Adrenal gland (tissue), 12 donors: ENCODE results near the gene MGMT. TPM values are rescaled to one million over a fixed set of nuclear protein-coding genes. Genes with fewer than 3 reads are reported as not detected.

Experiments used
- DNase-seq, 7 donors: peaks; one replicate each; pipeline ENCODE4 v3.0.0-alpha.2; 2019 to 2020
- H3K27ac ChIP-seq, 5 donors: fragments of 200-600 bp; sonication (generic) in 4 of 5; 1 replicate in 3 of 5; 2 replicates in 2 of 5; pipeline versions ENCODE4 v1.5.1 to v1.8.0; 2016 to 2020; ENCODE audit warnings: mild to moderate bottlenecking in 1 of 5
- H3K27me3 ChIP-seq: fragments of 200-600 bp; 2 replicates; pipeline ENCODE4 v1.8.0; 2021
- H3K36me3 ChIP-seq, 2 donors: fragments of 200-600 bp; replicated peaks in 1 of 2; 1 replicate in 1 of 2; 2 replicates in 1 of 2; pipeline versions ENCODE4 v1.5.1 to v1.8.0; 2018 to 2022
- H3K4me1 ChIP-seq, 2 donors: fragments of 200-600 bp; replicated peaks in 1 of 2; 1 replicate in 1 of 2; 2 replicates in 1 of 2; pipeline versions ENCODE4 v1.5.1 to v1.8.0; 2018 to 2021
- H3K4me3 ChIP-seq, 4 donors: fragments of 200-600 bp; sonication (generic) in 3 of 4; one replicate each; pipeline ENCODE4 v1.5.1; 2016 to 2018
- H3K9me3 ChIP-seq, 3 donors: fragments of 200-600 bp; sonication (generic) in 1 of 3; replicated peaks in 1 of 3; 1 replicate in 2 of 3; 2 replicates in 1 of 3; pipeline versions ENCODE4 v1.5.1 to v1.8.0; 2016 to 2021
- CTCF ChIP-seq, 6 experiments: fragments of 450-650 bp in 4 of 6; fragments of 200-600 bp in 2 of 6; sonication (generic) in 1 of 6; IDR thresholded peaks; 1 replicate in 5 of 6; 2 replicates in 1 of 6; pipeline versions ENCODE4 v1.5.1 to v1.8.0; 2016 to 2021; ENCODE audit warnings: antibody characterized with exemption in 6 of 6, mild to moderate bottlenecking in 2 of 6, moderate library complexity in 1 of 6
- POLR2A ChIP-seq, 2 donors: fragments of 450-650 bp; IDR thresholded peaks; one replicate each; pipeline ENCODE4 v1.6.1; 2017; ENCODE audit warnings: antibody characterized with exemption in 2 of 2, mild to moderate bottlenecking in 2 of 2, moderate library complexity in 1 of 2
- WGBS, 4 donors: extraction: QIAGEN DNeasy Blood & Tissue Kit in 2 of 4; methylation state at CpG; one replicate each; pipeline versions ENCODE4 v1.1.5 to v1.1.7; 2013 to 2017; 5-methylcytosine and 5-hydroxymethylcytosine counted together
- intact Hi-C, 2 donors: fragments of 100-400 bp; cut with DNase I; formaldehyde crosslinking; loops; one replicate each; pipeline versions ENCODE4 v1.14.1 to v1.15.0; 2022 to 2023
- polyA plus RNA-seq, 3 donors: library from polyadenylated mRNA; stranded (reverse); fragments of 200-250 nt in 2 of 3; fragments of 350-450 nt in 1 of 3; fragmentation: Illumina TruSeq in 1 of 3; extraction: RNeasy Lipid Tissue Mini Kit (QIAGEN cat#74804) in 1 of 3; gene quantifications; one replicate each; pipeline ENCODE4 v1.2.3, GENCODE V29; 2013 to 2014
- total RNA-seq, 9 donors: library from RNA; depleted of rRNA in 4 of 9; stranded (reverse); fragments of >200 nt in 4 of 9; fragments of 120-200 nt in 1 of 9; fragmentation: NEBNext Ultra II Directional in 1 of 9; extraction: Animal tissue kit (Norgen Biotek cat#: 25700) in 1 of 9; gene quantifications; one replicate each; pipeline versions ENCODE4 v1.1.0 to v1.2.4, GENCODE V29; 2013 to 2023
- donor health status: healthy with polysubstance abuse.
- donor health status: Bipolar disorder and iron deficiency.
- donor health status: DM: yes; HTN: yes; CAD: no.
- donor health status: DM: no; HTN: no; CAD: no.
- donor health status: DM: no; HTN: no; CAD: no.
- donor health status: DM: yes; HTN: yes; CAD: no.

Gene MGMT
- total and polyA plus RNA-seq, 12 donors, result 3.8 to 35.8 (median 21.2) TPM

- intact Hi-C loops, result no loop called here
- no peak overlapping the region for H3K4me3 ChIP-seq
- no peaks in the 10 kb centered on the region for H3K9me3 ChIP-seq
- TF ChIP-seq POLR2A (IDR thresholded peaks at IDR 0.05), result no peak
- no peak for TF ChIP-seq CTCF (IDR thresholded peaks at IDR 0.05)
- no peaks in the 10 kb centered on the region for H3K36me3 ChIP-seq
- peak in 3 of 7 donors; percentile 7 to 24 (median 13) for DNase-seq
- WGBS, 4 donors, result 87 to 97% (median 94%) methylated on average over 17 to 21 of the region's 21 CpGs
- H3K4me1 ChIP-seq, result no peaks in the 10 kb centered on the region
- H3K27me3 ChIP-seq, result no peaks in the 10 kb centered on the region
- no peak overlapping the region for H3K27ac ChIP-seq
Observed at GRCh38 chr10:129759214-129760002, 292.4 kb downstream of the MGMT start.

- no peaks in the 10 kb centered on the region for H3K4me1 ChIP-seq
- DNase-seq, result peak in 2 of 7 donors; percentile 8 to 21
- H3K27me3 ChIP-seq, result no peaks in the 10 kb centered on the region
- no peaks in the 10 kb centered on the region for H3K9me3 ChIP-seq
- H3K4me3 ChIP-seq, result no peak overlapping the region
- no peak for TF ChIP-seq POLR2A (IDR thresholded peaks at IDR 0.05)
- TF ChIP-seq CTCF (IDR thresholded peaks at IDR 0.05), result no peak
- H3K27ac ChIP-seq, result no peak overlapping the region
- 96 to 100% (median 97%) methylated on average over 2 to 11 of the region's 11 CpGs for WGBS, 4 donors
- no peaks in the 10 kb centered on the region for H3K36me3 ChIP-seq
- intact Hi-C loops, result no loop called here
Observed at GRCh38 chr10:129760003-129760315, 292.9 kb downstream of the MGMT start.

- Histone ChIP-seq H3K9me3 (no peaks in the 10 kb centered on the region), H3K4me3 (no peak overlapping the region), H3K27ac (no peak overlapping the region), H3K36me3 (no peaks in the 10 kb centered on the region), H3K4me1 (no peaks in the 10 kb centered on the region), H3K27me3 (no peaks in the 10 kb centered on the region)
- DNase-seq, result no peak
- intact Hi-C loops, result no loop called here
- no peak for TF ChIP-seq CTCF (IDR thresholded peaks at IDR 0.05)
- no peak for TF ChIP-seq POLR2A (IDR thresholded peaks at IDR 0.05)
- WGBS, 4 donors, result 95 to 96% (median 96%) methylated on average over 7 of the region's 7 CpGs
Observed at GRCh38 chr10:129760416-129760815, 293.4 kb downstream of the MGMT start.

GRCh38 chr10:129761197-129761972, 294.3 kb downstream of the MGMT start:
- Histone ChIP-seq H3K9me3 (no peaks in the 10 kb centered on the region), H3K4me1 (no peaks in the 10 kb centered on the region), H3K36me3 (no peaks in the 10 kb centered on the region), H3K4me3 (no peak overlapping the region), H3K27ac (no peak overlapping the region), H3K27me3 (no peaks in the 10 kb centered on the region)
- intact Hi-C loops, result no loop called here
- TF ChIP-seq CTCF (IDR thresholded peaks at IDR 0.05), result no peak
- no peak for TF ChIP-seq POLR2A (IDR thresholded peaks at IDR 0.05)
- DNase-seq, result peak in 3 of 7 donors; percentile 5 to 24 (median 8)
- WGBS, 4 donors, result 94 to 97% (median 96%) methylated on average over 19 to 24 of the region's 24 CpGs
